Endothelial cell of umbilical vein (primary cell): ENCODE data around the gene ATXN7L1. TPM values are rescaled to one million over a fixed set of nuclear protein-coding genes. Genes with fewer than 3 reads are reported as not detected.

Experiments used
- BruUV-seq: library from RNA; stranded (reverse); fragments of 400-500 nt; replicated peaks from 2 replicates; lab custom pipeline; 2021; lab: Mats Ljungman, UMichigan
- CTCF ChIA-PET: fragments of 300-600, 350-600 bp; sonication (Branson Sonifier 250); formaldehyde crosslinking; loops from one replicate; lab custom pipeline; 2021; ENCODE audit warnings: antibody characterized with exemption, inconsistent platforms; lab: Charles Lee
- POLR2A ChIA-PET: fragments of 300-600, 350-600 bp; sonication (Branson Sonifier 250); formaldehyde crosslinking; loops from one replicate; lab custom pipeline; 2021; ENCODE audit warnings: antibody characterized with exemption, inconsistent platforms; lab: Charles Lee
- DNase-seq: peaks from one replicate; pipeline ENCODE4 v3.0.0-alpha.2; 2011; ENCODE audit warnings: low read depth, low spot score
- FAIRE-seq: peaks from 2 replicates; lab custom pipeline; 2011; peaks lifted over from hg19 to GRCh38; lab: Jason Lieb, UNC
- H2AFZ ChIP-seq: 2 replicates; pipeline ENCODE4 v1.6.0; 2012; ENCODE audit warnings: low read depth, low read length, control low read depth, inconsistent platforms
- H3K27ac ChIP-seq: 2 replicates; pipeline ENCODE4 v1.5.1; 2011; ENCODE audit warnings: low read depth, mild to moderate bottlenecking, control low read depth, low read length, moderate library complexity; ENCODE audit not compliant: insufficient read depth
- H3K27me3 ChIP-seq, 2 experiments: 2 replicates each; pipeline versions ENCODE4 v1.6.0 to v1.6.1; 2011; ENCODE audit warnings: low read length in 2 of 2, mixed read lengths in 1 of 2; ENCODE audit not compliant: control insufficient read depth in 2 of 2, insufficient read depth in 2 of 2
- H3K36me3 ChIP-seq, 2 experiments: 2 replicates in 1 of 2; 3 replicates in 1 of 2; pipeline ENCODE4 v1.5.1; 2011; ENCODE audit warnings: low read length in 2 of 2, mild to moderate bottlenecking in 1 of 2, moderate library complexity in 1 of 2; ENCODE audit not compliant: control insufficient read depth in 2 of 2, insufficient read depth in 2 of 2; ENCODE audit errors: extremely low read depth in 1 of 2
- H3K4me1 ChIP-seq: 3 replicates; pipeline ENCODE4 v1.5.1; 2011; ENCODE audit warnings: mild to moderate bottlenecking, low read length; ENCODE audit not compliant: control insufficient read depth, insufficient read depth; ENCODE audit errors: extremely low read depth
- H3K4me2 ChIP-seq: 2 replicates; pipeline ENCODE4 v1.6.1; 2011; ENCODE audit warnings: low read length, control low read depth, mixed read lengths; ENCODE audit not compliant: insufficient read depth
- H3K4me3 ChIP-seq, 3 experiments: fragments of 200-600 bp in 1 of 3; sonication (generic), shearing (Covaris generic) in 1 of 3; replicated peaks in 1 of 3; 2 replicates each; pipeline ENCODE4 v1.5.1; 2011 to 2016; ENCODE audit warnings: control low read depth in 3 of 3, low read length in 3 of 3, mild to moderate bottlenecking in 2 of 3, inconsistent platforms in 1 of 3, low read depth in 1 of 3, moderate library complexity in 1 of 3; ENCODE audit not compliant: insufficient read depth in 1 of 3
- H3K79me2 ChIP-seq: 2 replicates; pipeline ENCODE4 v1.6.0; 2012; ENCODE audit warnings: low read length, inconsistent platforms; ENCODE audit not compliant: control insufficient read depth, insufficient read depth
- H3K9ac ChIP-seq: replicated peaks from 2 replicates; pipeline ENCODE3; 2011; ENCODE audit warnings: low read length, control low read depth; ENCODE audit not compliant: insufficient read depth; ENCODE audit errors: extremely low read depth
- H3K9me1 ChIP-seq: replicated peaks from 3 replicates; pipeline ENCODE4 v1.6.0; 2011; ENCODE audit warnings: mild to moderate bottlenecking, low read length; ENCODE audit not compliant: control insufficient read depth, insufficient read depth; ENCODE audit errors: extremely low read depth
- H3K9me3 ChIP-seq: replicated peaks from 2 replicates; pipeline ENCODE4 v1.5.1; 2012; ENCODE audit warnings: low read length, inconsistent platforms; ENCODE audit not compliant: control insufficient read depth, insufficient read depth
- H4K20me1 ChIP-seq: replicated peaks from 2 replicates; pipeline ENCODE3; 2011; ENCODE audit warnings: mild to moderate bottlenecking, low read length; ENCODE audit not compliant: control insufficient read depth, insufficient read depth; ENCODE audit errors: extremely low read depth
- EZH2 ChIP-seq: IDR thresholded peaks from 2 replicates; pipeline ENCODE4 v1.6.1; 2012; ENCODE audit warnings: borderline replicate concordance, low read depth, mild to moderate bottlenecking, moderate library complexity, low read length, inconsistent platforms; ENCODE audit not compliant: severe bottlenecking
- FOS ChIP-seq: IDR thresholded peaks from 2 replicates; pipeline ENCODE4 v1.6.1; 2011; ENCODE audit warnings: mild to moderate bottlenecking, low read length, moderate library complexity, borderline replicate concordance; ENCODE audit not compliant: insufficient read depth
- GATA2 ChIP-seq: IDR thresholded peaks from 2 replicates; pipeline ENCODE4 v1.7.0; 2011; ENCODE audit warnings: low read depth, mild to moderate bottlenecking, moderate library complexity, mixed read lengths, low read length; ENCODE audit not compliant: insufficient read length, insufficient read depth
- JUN ChIP-seq: IDR thresholded peaks from 2 replicates; pipeline ENCODE4 v1.6.1; 2011; ENCODE audit warnings: borderline replicate concordance, low read depth; ENCODE audit not compliant: insufficient read length, insufficient read depth
- MYC ChIP-seq: IDR thresholded peaks from one replicate; pipeline ENCODE4 v1.6.1; 2011; ENCODE audit warnings: mild to moderate bottlenecking, low read depth, low read length
- POLR2A ChIP-seq: IDR thresholded peaks from 2 replicates; pipeline ENCODE4 v1.6.1; 2012; ENCODE audit warnings: low read depth, mild to moderate bottlenecking, control low read depth, low read length
- POLR2AphosphoS5 ChIP-seq: IDR thresholded peaks from 2 replicates; pipeline ENCODE4 v1.6.1; 2012; ENCODE audit warnings: low read depth, mild to moderate bottlenecking, control low read depth, low read length, moderate library complexity; ENCODE audit not compliant: insufficient read depth
- dilution Hi-C: fragments of 300-500 bp; cut with MboI; formaldehyde crosslinking; loops from one replicate; pipeline ENCODE4 v1.15.0; 2019; ENCODE audit warnings: low sequenced_read_pairs; ENCODE audit not compliant: extremely low pct_ligation_motif_present
- intact Hi-C: fragments of 100-400 bp; cut with micrococcal nuclease; formaldehyde crosslinking; loops from one replicate; pipeline ENCODE4 v1.10.0; 2022
- polyA plus RNA-seq, 4 experiments: library from polyadenylated mRNA; depleted of rRNA in 3 of 4; stranded (reverse) in 3 of 4; unstranded in 1 of 4; fragments of >200 nt; gene quantifications; 2 replicates each; pipeline versions ENCODE4 v1.2.1 to v1.2.3, GENCODE V29; 2011 to 2012; ENCODE audit warnings: missing spikeins in 1 of 4
- total RNA-seq: library from RNA; stranded (reverse); gene quantifications from 2 replicates; pipeline ENCODE4 v1.2.3, GENCODE V29; 2021
- TF ChIP-seq, protein P1 (sequence below), 2 donors: IDR thresholded peaks; 1 replicate in 1 of 2; 2 replicates in 1 of 2; pipeline ENCODE4 v1.5.1; 2011; ENCODE audit warnings: low read length in 2 of 2, mild to moderate bottlenecking in 2 of 2, moderate library complexity in 2 of 2, control low read depth in 1 of 2, inconsistent platforms in 1 of 2, low read depth in 1 of 2; ENCODE audit not compliant: insufficient read depth in 1 of 2; ENCODE audit errors: extremely low read depth in 1 of 2
- TF ChIP-seq, protein P2 (sequence below): IDR thresholded peaks from 2 replicates; pipeline ENCODE4 v1.6.1; 2011; ENCODE audit not compliant: insufficient read depth, insufficient read length

ATXN7L1 gene
- total and polyA plus RNA-seq, 2 donors (not counting 3 experiments of a cell fraction or from before 2014, with no cell fraction given): 4.6 to 15.6 TPM

- no peaks in the 10 kb centered on the region for H3K36me3 ChIP-seq
- no peak overlapping the region for H3K27ac ChIP-seq
- dilution Hi-C loops (no loop called here), intact Hi-C loops (no loop called here)
- no TSS peak for BruUV-seq
- H3K4me1 ChIP-seq: peaks cover 17% of the 10 kb centered on the region
- FAIRE-seq (no peak), DNase-seq (no peak)
- no peaks in the 10 kb centered on the region for H3K9me1 ChIP-seq
- H3K79me2 ChIP-seq: no peaks in the 10 kb centered on the region
- peaks cover 2% of the 10 kb centered on the region for H4K20me1 ChIP-seq
- no peak overlapping the region for H2AFZ ChIP-seq
- no peak overlapping the region for H3K4me2 ChIP-seq
- no peaks in the 10 kb centered on the region for H3K27me3 ChIP-seq
- no peaks in the 10 kb centered on the region for H3K9me3 ChIP-seq
- ChIA-PET POLR2A (interaction anchor here (0.7 kb wide), 1 partner anchor 1098 kb away, joined by 3 read pairs; no protein-coding TSS in a partner anchor), CTCF (interaction anchor here (1.7 to 1.8 kb wide), 2 partner anchors 20 to 83 kb away, joined by 4 to 6 read pairs; no protein-coding TSS in a partner anchor)
- H3K4me3 ChIP-seq: no peak overlapping the region
- TF ChIP-seq POLR2A: no peak
- no peak for TF ChIP-seq MYC
- TF ChIP-seq FOS: no peak
- TF ChIP-seq, protein P1, sequence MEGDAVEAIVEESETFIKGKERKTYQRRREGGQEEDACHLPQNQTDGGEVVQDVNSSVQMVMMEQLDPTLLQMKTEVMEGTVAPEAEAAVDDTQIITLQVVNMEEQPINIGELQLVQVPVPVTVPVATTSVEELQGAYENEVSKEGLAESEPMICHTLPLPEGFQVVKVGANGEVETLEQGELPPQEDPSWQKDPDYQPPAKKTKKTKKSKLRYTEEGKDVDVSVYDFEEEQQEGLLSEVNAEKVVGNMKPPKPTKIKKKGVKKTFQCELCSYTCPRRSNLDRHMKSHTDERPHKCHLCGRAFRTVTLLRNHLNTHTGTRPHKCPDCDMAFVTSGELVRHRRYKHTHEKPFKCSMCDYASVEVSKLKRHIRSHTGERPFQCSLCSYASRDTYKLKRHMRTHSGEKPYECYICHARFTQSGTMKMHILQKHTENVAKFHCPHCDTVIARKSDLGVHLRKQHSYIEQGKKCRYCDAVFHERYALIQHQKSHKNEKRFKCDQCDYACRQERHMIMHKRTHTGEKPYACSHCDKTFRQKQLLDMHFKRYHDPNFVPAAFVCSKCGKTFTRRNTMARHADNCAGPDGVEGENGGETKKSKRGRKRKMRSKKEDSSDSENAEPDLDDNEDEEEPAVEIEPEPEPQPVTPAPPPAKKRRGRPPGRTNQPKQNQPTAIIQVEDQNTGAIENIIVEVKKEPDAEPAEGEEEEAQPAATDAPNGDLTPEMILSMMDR (IDR thresholded peaks at IDR 0.05; ENCODE audit: extremely low read depth in 1 of 2, insufficient read depth in 1 of 2, low read depth in 1 of 2, low read length in 2 of 2): no peak
- TF ChIP-seq EZH2: no peak
- TF ChIP-seq POLR2AphosphoS5: no peak
- no peak for TF ChIP-seq JUN
- TF ChIP-seq, protein P2, sequence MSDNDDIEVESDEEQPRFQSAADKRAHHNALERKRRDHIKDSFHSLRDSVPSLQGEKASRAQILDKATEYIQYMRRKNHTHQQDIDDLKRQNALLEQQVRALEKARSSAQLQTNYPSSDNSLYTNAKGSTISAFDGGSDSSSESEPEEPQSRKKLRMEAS: no peak
- no peak for TF ChIP-seq GATA2
- H3K9ac ChIP-seq: no peak overlapping the region
These were observed 199.0 kb downstream of the ATXN7L1 start for GRCh38 chr7:105677410-105677730.
